IPS DF 6.9 (cell line): ENCODE data around the gene GRIK4.

Experiments
- DNase-seq: peaks from one replicate; pipeline ENCODE4 v3.0.0-alpha.2; 2013; ENCODE audit warnings: low read depth, low spot score
- H3K27ac ChIP-seq: one replicate; pipeline ENCODE4 v1.5.1; 2013; ENCODE audit warnings: low read length, control low read depth
- H3K27me3 ChIP-seq: 2 replicates; pipeline ENCODE4 v1.6.1; 2013; ENCODE audit warnings: mild to moderate bottlenecking, low read length; ENCODE audit not compliant: control insufficient read depth, insufficient read depth
- H3K36me3 ChIP-seq: 2 replicates; pipeline ENCODE4 v1.6.1; 2013; ENCODE audit warnings: low read length; ENCODE audit not compliant: control insufficient read depth, insufficient read depth
- H3K4me1 ChIP-seq: 2 replicates; pipeline ENCODE4 v1.6.1; 2013; ENCODE audit warnings: low read length; ENCODE audit not compliant: control insufficient read depth, insufficient read depth
- H3K4me3 ChIP-seq: 2 replicates; pipeline ENCODE4 v1.5.1; 2013; ENCODE audit warnings: mild to moderate bottlenecking, low read length
- H3K9me3 ChIP-seq: 2 replicates; pipeline ENCODE4 v1.6.1; 2013; ENCODE audit warnings: low read length, inconsistent platforms; ENCODE audit not compliant: control insufficient read depth, insufficient read depth
- WGBS: extraction: QIAGEN DNeasy Blood & Tissue Kit; methylation state at CpG from one replicate; pipeline ENCODE4 v1.1.7; 2013; ENCODE audit warnings: mixed read lengths, missing lambda C conversion rate; ENCODE audit not compliant: insufficient read length, insufficient coverage; 5-methylcytosine and 5-hydroxymethylcytosine counted together

Gene GRIK4

GRCh38 chr11:120884154-120885020, 372.8 kb downstream of the GRIK4 start:
- Histone ChIP-seq H3K27me3 (no peaks in the 10 kb centered on the region), H3K4me1 (no peaks in the 10 kb centered on the region), H3K27ac (no peak overlapping the region), H3K36me3 (no peaks in the 10 kb centered on the region), H3K9me3 (no peaks in the 10 kb centered on the region), H3K4me3 (no peak overlapping the region)
- no CpG with 5 or more reads among the region's 20 CpGs for WGBS
- DNase-seq: no peak

DNA sequence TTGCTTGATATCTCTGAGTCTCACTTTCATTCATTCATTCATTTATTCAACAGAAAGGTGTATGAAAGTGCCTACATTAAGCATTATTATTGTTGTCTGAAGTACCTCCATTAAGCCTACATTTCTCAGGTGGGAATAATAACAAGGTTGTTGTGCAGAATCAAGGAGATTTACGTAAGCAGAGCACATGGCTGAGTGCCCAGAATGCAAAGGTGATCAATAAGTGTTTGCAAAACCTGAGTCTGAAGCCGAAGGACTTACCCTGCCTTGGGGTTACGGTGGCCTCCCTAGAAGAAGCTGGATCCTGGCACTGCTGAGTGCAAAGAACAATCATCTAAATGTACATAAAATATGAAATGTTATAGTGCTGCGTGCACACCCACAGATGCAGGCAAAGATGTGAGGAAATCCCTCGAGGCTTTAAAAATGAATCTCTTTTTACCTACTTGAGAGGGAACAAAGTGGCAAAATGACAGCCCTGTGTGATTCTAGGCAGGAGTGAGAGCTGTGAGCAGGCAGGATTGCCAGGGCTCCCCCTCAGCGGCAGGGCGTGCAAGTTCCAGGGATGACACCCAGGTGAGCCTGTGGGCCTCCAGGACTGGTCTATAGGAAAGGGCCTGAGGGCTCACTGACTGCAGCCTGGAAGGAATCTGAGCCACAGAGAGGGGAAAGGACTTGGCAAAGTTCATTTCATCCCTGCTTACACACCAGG, 379.2 kb downstream of the GRIK4 start:
- DNase-seq: no peak
- Histone ChIP-seq H3K27ac (no peak overlapping the region), H3K9me3 (no peaks in the 10 kb centered on the region), H3K36me3 (no peaks in the 10 kb centered on the region), H3K27me3 (no peaks in the 10 kb centered on the region), H3K4me1 (no peaks in the 10 kb centered on the region), H3K4me3 (no peak overlapping the region)
- WGBS: no CpG with 5 or more reads among the region's 7 CpGs

DNA sequence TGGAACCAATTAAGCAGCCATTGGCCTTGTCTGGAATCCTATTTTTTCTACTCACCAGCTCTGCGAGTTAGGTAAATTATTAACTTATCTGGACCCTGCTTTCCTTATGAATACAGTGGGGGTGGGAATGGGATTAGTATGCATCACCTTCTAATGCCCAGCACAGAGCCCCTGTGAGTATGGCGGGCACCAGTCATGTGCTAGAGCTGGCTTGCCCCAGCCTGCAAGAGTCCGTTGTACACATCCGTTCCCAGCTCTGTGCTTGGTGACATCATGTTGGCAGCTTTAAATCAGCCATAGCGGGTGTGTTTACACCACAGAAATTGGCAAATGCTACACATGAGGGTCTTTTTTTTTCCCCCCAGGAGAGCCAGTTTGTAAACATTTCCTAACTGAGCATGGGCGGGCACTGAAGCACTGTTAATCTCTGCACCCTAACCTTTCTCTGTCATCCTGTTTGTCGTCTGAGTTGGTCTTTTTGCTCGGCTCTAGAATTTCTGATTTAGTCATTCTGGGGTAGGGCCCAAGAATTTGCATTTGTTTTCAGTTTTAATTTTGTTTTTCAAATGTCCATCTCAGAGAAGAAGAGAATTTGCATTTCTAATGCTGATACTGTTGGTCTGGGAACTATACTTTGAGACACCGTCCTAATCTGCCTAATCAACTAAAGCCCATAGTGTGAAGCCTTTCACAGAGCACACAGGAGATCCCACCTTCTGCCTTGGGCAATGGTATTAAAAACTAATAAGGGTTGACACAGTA, 382.1 kb downstream of the GRIK4 start:
- WGBS: no CpG with 5 or more reads among the region's 9 CpGs
- Histone ChIP-seq H3K36me3 (no peaks in the 10 kb centered on the region), H3K4me3 (no peak overlapping the region), H3K27me3 (no peaks in the 10 kb centered on the region), H3K27ac (no peak overlapping the region), H3K9me3 (no peaks in the 10 kb centered on the region), H3K4me1 (no peaks in the 10 kb centered on the region)
- no peak for DNase-seq

GRCh38 chr11:120894202-120894985, 382.8 kb downstream of the GRIK4 start:
- no peak overlapping the region for H3K4me3 ChIP-seq
- WGBS: no CpG with 5 or more reads among the region's 12 CpGs
- no peaks in the 10 kb centered on the region for H3K9me3 ChIP-seq
- DNase-seq: no peak
- H3K36me3 ChIP-seq: no peaks in the 10 kb centered on the region
- no peaks in the 10 kb centered on the region for H3K4me1 ChIP-seq
- H3K27me3 ChIP-seq: no peaks in the 10 kb centered on the region
- H3K27ac ChIP-seq: no peak overlapping the region

GRCh38 chr11:120896687-120897086, 385.1 kb downstream of the GRIK4 start:
- no CpG with 5 or more reads among the region's 7 CpGs for WGBS

GRCh38 chr11:120898568-120898967, 387.0 kb downstream of the GRIK4 start:
- H3K27ac ChIP-seq: no peak overlapping the region
- DNase-seq: no peak
- WGBS: no CpG with 5 or more reads among the region's 6 CpGs

More at GRCh38 chr11:120896687-120897086, 385.1 kb downstream of the GRIK4 start:
- Histone ChIP-seq H3K27me3 (no peaks in the 10 kb centered on the region), H3K27ac (no peak overlapping the region), H3K9me3 (no peaks in the 10 kb centered on the region), H3K36me3 (no peaks in the 10 kb centered on the region), H3K4me1 (no peaks in the 10 kb centered on the region), H3K4me3 (no peak overlapping the region)
- DNase-seq: no peak

GRCh38 chr11:120899720-120900119, 388.2 kb downstream of the GRIK4 start:
- no CpG with 5 or more reads among the region's 3 CpGs for WGBS
- no peak for DNase-seq
- no peaks in the 10 kb centered on the region for H3K4me1 ChIP-seq
- no peaks in the 10 kb centered on the region for H3K9me3 ChIP-seq
- H3K36me3 ChIP-seq: no peaks in the 10 kb centered on the region
- H3K27me3 ChIP-seq: no peaks in the 10 kb centered on the region
- H3K4me3 ChIP-seq: no peak overlapping the region
- no peak overlapping the region for H3K27ac ChIP-seq

More at GRCh38 chr11:120898568-120898967, 387.0 kb downstream of the GRIK4 start:
- no peaks in the 10 kb centered on the region for H3K36me3 ChIP-seq
- H3K27me3 ChIP-seq: no peaks in the 10 kb centered on the region
- no peaks in the 10 kb centered on the region for H3K4me1 ChIP-seq
- no peak overlapping the region for H3K4me3 ChIP-seq
- H3K9me3 ChIP-seq: no peaks in the 10 kb centered on the region

- no peak overlapping the region for H3K4me3 ChIP-seq
- H3K27me3 ChIP-seq: no peaks in the 10 kb centered on the region
- no peak overlapping the region for H3K27ac ChIP-seq
- no peak for DNase-seq
- H3K4me1 ChIP-seq: no peaks in the 10 kb centered on the region
- no CpG with 5 or more reads among the region's 9 CpGs for WGBS
- H3K36me3 ChIP-seq: no peaks in the 10 kb centered on the region
- H3K9me3 ChIP-seq: no peaks in the 10 kb centered on the region
Observed at GRCh38 chr11:120900643-120901042, 389.1 kb downstream of the GRIK4 start.

GRCh38 chr11:120903686-120904085, 392.1 kb downstream of the GRIK4 start:
- Histone ChIP-seq H3K4me1 (no peaks in the 10 kb centered on the region), H3K4me3 (no peak overlapping the region), H3K9me3 (no peaks in the 10 kb centered on the region), H3K36me3 (no peaks in the 10 kb centered on the region), H3K27me3 (no peaks in the 10 kb centered on the region), H3K27ac (no peak overlapping the region)
- no CpG with 5 or more reads among the region's 9 CpGs for WGBS
- DNase-seq: no peak

DNA sequence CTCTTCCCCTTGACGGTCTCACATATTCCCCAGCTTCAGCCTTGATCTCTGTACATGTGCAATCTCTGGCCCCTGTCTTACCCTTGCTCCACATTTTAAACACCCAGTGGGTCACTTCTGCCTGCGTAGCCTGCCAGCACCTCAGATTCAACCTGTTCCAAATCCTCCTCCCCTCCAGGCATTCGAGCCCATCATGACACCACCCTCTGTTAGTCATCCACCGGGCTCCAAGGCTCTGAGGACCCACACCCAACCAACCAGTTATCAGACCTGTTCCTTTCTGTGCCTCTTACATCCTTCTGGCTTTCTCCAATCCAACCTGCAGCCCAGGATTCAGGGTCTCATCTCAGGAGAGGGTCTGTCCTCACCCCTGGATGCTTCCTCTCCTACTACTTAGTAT, 392.6 kb downstream of the GRIK4 start:
- no peak overlapping the region for H3K4me3 ChIP-seq
- H3K36me3 ChIP-seq: no peaks in the 10 kb centered on the region
- H3K27me3 ChIP-seq: no peaks in the 10 kb centered on the region
- H3K9me3 ChIP-seq: no peaks in the 10 kb centered on the region
- H3K4me1 ChIP-seq: no peaks in the 10 kb centered on the region
- no CpG with 5 or more reads among the region's 4 CpGs for WGBS
- H3K27ac ChIP-seq: no peak overlapping the region
- no peak for DNase-seq
